Measurements from ENCODE around the gene RNASE4.
A peak's percentile ranks its signal among the peaks of the same experiment; 100 is the strongest.

Gene RNASE4

DNA sequence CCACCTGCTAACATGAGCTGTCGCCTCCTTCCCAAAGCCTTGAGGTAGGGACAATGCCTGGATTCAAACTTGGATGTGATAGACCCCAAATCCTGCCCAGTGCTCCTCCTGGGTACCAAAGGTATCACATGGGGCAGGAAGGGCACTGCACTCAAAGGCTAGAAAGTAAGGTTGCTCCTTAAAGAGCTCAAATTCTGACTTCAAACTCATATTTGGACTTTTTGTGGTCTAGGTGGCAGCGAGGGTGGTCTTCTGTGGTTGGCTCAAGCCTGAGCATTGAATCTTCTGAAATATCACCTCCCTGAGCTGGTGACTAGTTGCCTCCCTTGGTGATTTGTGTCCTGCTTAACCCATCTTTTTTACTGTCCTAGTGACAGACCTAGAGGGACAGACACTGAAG lies 8.3 kb upstream of the RNASE4 start:
- DNase-seq: no peak

DNA sequence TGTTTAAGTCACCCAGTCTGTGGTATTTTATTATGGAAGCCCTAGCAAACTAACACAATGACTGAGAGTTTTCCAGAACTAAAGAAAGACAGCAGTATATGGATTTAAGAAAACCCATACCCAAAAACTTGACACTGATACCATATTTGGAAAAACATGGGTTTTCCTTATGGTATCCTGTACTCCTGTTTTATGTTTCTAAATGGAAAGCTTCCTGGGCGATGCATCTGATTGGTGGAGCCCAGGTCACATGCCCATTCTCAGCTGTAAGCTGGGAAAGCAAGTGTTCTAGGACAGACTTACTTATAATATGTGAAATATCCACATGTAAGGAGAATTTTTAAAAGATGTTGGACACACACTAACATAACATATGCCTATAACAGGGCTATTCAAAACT lies 4.5 kb upstream of the RNASE4 start:
- peak; percentile 57 to 66 for DNase-seq

GRCh38 chr14:20680363-20680762 lies 4.0 kb upstream of the RNASE4 start:
- DNase-seq: no peak

DNA sequence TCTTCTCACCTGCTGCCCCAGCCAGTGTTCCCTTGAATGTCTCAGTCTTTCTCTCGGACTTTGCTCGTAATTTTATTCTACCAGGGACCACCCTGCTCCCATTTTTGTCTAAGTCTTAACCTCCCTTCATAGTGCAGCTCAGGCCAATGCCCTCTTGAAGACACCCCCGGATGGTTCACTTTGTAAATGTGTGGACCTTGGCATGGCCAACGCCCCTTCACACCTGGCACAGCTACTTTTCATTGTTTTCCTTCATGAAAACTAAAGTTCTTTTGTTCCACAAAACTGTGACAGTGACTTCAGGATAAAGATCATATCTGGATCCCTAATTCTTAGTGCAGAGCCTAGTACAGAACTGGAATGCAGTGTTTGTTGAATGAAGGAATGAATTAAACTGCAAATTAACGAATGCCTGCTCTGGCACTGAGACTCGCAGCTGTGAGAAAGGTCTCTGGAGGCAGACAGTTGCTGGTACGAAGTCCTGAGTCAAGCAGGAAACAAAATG lies 3.5 kb upstream of the RNASE4 start:
- no peak for DNase-seq

- peak; percentile 92 to 93 for DNase-seq
These were observed 2.8 kb upstream of the RNASE4 start for GRCh38 chr14:20681348-20682126.

DNA sequence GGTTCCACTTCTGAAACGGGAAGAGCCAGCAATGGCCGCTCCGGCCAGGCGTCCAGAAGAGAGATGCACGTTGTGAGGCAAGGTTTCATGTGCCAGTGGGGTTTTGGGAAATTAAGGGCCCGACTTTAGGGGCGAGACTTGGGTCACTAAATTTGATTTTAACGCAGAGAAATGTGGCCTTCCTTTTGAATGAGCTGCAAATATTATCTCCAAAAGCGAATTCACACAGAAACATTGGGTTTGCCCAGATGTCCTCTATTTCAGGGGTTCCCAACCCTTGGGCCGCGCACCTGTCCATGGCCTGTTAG lies 2.3 kb upstream of the RNASE4 start:
- no peak for DNase-seq

GRCh38 chr14:20682435-20683124 lies 1.8 kb upstream of the RNASE4 start:
- DNase-seq: peak; percentile 92 to 96

- peak; percentile 93 to 94 for DNase-seq
These were observed 1.1 kb upstream of the RNASE4 start for GRCh38 chr14:20683125-20683890.

GRCh38 chr14:20684662-20685456 lies 499 bp downstream of the RNASE4 start:
- DNase-seq: no peak

DNA sequence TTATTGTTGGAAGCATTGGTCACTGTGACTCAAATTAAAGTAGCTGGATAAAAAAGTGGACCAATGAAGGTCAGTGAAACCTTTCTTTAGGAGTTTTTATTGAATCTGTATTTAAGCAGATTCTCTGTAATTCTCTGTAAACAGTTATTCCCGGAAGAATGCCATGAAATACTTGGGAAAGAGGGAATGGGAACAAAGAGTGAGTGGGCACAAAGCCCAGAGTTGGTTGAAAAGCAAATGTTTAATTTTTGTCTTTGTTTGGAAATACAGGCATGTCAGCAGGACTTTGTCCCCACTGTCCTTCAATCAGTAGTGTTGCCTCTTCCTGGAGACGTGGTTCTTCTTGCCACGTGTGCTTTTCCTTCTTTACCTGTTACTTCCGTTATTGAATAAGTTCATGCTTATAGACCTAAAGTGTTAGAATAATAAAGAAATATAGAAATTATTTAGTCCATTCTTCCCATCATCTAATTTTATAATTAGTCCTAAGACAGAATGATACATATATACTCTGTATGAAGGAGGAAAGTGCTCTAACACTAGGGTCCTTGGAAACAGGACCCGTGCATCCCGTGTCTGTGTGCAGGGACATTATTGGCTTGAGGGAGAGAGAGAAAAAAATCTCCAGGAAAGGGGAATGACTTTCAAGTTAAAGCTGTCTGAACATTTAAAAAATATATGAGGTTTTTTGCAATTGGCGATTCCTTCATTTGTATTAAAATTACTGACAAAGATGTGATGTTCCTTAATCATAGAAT lies 2.2 kb downstream of the RNASE4 start:
- DNase-seq: no peak

GRCh38 chr14:20687362-20688166 lies 3.2 kb downstream of the RNASE4 start:
- DNase-seq: no peak

DNA sequence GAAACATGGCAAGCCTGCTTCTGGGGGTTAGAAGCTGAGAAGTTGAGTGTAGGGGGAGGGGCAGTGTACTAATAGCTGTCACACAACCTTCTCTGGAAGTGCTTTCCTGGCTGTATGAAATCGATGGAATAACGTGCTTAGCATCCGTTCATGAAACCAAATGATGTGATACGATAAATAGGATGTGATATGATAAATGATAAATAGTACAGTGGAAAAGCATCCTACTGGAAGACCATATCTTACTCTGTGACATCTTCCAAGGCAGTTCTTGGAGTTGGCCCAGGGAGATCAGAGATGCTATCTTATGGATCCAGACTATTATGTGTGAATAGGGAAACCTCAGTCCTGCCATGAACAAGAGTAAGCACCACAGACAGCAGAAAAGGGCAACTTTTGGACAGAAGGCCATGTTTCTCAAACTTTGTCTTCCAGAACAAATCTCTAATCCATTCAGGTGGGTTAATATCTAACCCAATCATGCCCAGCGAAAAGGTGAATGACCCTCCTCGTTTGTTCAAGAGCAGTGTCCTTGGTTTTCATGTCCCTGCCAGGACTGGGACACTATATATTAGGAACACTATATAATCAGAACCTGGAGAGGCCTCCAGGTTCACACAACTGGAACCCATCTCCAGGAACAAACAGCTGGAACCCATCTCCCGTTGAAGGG lies 3.9 kb downstream of the RNASE4 start, which contains the start of gene ANG:
Gene ANG (plus strand): TSS at position 598 of the 673 bp plus-strand sequence. CDS start 4,801 bp downstream, outside the sequence.
- DNase-seq: no peak

DNA sequence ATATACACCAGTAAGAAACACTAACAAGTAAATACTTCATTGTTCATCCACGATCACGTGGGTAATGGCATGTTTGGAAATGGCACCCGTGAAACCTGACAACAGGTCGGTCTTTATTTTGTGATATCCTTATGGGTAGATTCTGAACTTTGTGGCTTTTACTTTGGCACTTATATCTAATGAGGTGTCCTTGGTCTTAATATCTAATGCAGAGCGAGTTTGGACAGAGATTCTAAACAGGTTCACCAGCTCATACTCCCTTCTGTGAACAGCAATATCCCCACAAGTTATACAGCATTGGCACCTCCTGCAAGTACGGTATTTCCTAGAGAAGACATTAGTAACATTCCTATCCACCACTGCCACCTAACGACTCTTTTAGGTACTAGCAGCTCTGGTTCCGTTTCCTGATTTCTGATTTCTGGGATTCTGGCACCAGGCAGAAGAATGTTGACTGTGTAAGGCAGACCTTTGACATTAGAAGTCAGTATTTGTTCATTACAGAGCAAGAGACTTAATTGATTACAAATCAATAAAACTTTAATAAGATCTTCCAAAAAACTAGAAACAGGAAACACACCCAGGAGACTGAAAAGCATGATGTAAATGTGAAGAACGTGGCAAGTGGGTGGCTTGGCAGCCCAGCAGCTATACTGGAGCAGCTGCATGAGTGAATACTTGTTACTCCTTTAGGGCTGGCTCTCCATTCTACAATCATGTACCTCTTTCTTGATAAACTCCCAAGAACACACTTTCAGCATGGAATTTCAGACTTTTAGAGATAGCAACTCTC lies 6.7 kb downstream of the RNASE4 start:
- peak; percentile 48 to 77 for DNase-seq

DNA sequence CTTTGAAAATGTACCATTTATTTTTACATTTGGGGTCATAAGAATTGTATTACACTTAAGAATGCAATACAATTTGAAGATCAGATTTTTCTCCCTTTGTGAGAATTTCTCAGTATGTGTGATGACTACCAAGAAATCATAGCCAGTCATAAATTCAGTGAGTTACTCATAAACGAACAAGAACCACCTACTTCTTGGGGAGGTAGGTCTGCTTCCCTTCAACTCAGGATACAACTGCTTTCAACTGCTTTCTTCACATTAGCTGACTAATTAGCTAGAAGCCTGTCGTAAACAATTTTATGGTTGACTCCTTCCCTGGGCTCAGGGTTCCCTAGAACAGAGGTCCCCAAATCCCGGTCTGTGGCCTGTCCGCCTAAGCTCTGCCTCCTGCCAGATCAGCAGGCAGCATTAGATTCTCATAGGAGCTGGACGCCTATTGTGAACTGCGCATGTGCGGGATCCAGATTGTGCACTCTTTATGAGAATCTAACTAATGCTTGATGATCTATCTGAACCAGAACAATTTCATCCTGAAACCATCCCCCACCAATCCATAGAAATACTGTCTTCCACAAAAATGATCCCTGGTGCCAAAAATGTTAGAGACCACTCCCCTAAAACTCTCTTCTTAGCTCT lies 7.9 kb downstream of the RNASE4 start:
- DNase-seq: no peak

GRCh38 chr14:20696764-20697163 lies 12.4 kb downstream of the RNASE4 start:
- no peak for DNase-seq

DNA sequence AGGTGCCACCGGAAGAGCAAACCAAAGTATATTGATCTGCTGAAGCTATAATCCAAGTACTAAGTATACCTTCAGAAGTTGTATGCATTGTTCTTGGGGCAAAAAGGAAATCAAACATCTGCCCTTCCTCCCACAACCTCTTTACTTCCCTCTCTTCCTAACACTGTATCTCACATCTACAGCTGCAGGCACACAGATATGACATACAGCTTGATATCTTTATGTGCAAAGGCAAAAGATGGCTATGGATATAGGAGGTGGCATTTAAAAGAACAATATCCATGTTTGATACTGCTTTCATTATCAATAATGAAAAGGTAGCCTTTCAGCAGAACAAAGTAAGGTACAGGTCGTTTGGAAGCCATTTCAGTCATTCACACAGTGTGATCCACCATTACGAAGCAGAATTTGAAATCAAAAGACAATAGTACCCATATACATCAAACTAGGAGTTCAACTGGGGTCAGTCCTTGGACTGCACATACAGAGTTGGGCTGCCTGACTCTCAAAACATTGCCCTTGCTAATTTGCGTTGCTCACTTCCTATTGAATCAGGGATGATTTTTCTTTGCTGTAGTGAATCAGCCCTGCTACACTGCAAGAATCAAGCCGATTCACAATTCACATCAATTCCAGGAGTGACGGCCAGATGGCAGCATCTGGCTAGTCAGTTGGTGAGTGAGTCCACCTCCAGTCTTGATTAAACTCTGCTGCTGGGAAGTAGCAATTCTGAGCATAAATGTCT lies 13.1 kb downstream of the RNASE4 start:
- peak; percentile 16 to 52 for DNase-seq

DNA sequence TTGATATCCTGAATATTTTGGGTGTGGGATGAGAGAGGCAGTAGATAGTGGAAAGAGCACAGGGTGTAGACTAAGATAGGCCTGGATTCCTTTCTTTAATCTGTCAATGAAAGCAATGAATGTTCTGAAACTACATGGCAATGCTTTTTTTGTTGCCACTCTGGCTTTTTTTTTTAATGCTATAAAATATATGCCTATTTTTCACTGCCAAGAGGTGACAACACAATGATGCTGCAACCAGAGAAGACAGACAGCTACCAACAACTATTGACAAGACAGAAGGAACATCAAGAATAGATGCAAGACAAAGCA lies 13.6 kb downstream of the RNASE4 start:
- no peak for DNase-seq

GRCh38 chr14:20698934-20699333 lies 14.6 kb downstream of the RNASE4 start:
- no peak for DNase-seq

Data from NCI-H446 (cell line).